ENCODE measurements around the gene RAB23. TPM values are rescaled to one million over a fixed set of nuclear protein-coding genes. Genes with fewer than 3 reads are reported as not detected.

RAB23 gene
- total RNA-seq, 6 donors from 2014 or later, result 6.3 to 19.7 (median 9.1) TPM

DNA sequence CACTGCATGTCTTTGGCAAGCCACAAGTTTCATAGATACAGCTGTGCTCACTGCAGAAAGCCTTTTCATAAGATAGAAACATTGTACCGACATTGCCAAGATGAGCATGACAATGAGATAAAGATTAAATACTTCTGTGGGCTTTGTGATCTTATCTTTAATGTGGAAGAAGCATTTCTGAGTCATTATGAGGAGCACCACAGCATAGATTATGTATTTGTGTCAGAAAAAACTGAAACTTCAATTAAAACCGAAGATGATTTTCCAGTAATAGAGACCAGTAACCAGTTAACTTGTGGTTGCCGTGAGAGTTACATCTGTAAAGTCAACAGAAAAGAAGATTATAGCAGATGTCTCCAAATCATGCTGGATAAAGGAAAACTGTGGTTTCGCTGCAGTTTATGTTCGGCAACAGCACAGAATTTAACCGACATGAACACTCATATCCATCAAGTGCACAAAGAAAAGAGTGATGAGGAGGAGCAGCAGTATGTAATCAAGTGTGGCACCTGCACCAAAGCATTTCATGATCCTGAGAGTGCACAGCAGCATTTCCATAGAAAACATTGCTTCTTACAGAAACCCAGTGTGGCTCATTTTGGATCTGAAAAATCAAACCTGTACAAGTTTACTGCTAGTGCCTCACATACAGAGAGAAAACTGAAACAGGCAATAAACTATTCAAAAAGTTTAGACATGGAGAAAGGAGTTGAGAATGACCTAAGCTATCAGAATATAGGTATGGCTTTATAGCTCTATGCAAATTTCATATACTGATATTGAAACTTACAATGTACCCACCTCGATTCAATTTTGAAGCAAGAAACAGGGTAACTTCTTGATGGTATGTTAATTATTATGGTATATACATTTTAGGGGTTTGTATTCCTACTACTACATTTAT, 73.9 kb downstream of the RAB23 start:
- Histone ChIP-seq H3K9me3 (no peaks in the 10 kb centered on the region), H3K36me3 (peaks cover 7 to 63% (median 29%) of the 10 kb centered on the region in 4 donors), H3K4me3 (no peak overlapping the region), H3K27me3 (no peaks in the 10 kb centered on the region), H3K27ac (no peak overlapping the region), H3K4me1 (no peaks in the 10 kb centered on the region)
- DNase-seq (no peak), ATAC-seq (ENCODE audit: low FRiP score in 2 of 2) (no peak)
- 85 to 91% methylated on average over 7 of the region's 7 CpGs for WGBS, 2 donors
- TF ChIP-seq EP300 (IDR thresholded peaks at IDR 0.05), result no peak
- TF ChIP-seq POLR2A (IDR thresholded peaks at IDR 0.05), result no peak
- no peak for TF ChIP-seq POLR2AphosphoS5 (IDR thresholded peaks at IDR 0.05)
- TF ChIP-seq, protein P1, sequence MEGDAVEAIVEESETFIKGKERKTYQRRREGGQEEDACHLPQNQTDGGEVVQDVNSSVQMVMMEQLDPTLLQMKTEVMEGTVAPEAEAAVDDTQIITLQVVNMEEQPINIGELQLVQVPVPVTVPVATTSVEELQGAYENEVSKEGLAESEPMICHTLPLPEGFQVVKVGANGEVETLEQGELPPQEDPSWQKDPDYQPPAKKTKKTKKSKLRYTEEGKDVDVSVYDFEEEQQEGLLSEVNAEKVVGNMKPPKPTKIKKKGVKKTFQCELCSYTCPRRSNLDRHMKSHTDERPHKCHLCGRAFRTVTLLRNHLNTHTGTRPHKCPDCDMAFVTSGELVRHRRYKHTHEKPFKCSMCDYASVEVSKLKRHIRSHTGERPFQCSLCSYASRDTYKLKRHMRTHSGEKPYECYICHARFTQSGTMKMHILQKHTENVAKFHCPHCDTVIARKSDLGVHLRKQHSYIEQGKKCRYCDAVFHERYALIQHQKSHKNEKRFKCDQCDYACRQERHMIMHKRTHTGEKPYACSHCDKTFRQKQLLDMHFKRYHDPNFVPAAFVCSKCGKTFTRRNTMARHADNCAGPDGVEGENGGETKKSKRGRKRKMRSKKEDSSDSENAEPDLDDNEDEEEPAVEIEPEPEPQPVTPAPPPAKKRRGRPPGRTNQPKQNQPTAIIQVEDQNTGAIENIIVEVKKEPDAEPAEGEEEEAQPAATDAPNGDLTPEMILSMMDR (IDR thresholded peaks at IDR 0.05), result no peak

DNA sequence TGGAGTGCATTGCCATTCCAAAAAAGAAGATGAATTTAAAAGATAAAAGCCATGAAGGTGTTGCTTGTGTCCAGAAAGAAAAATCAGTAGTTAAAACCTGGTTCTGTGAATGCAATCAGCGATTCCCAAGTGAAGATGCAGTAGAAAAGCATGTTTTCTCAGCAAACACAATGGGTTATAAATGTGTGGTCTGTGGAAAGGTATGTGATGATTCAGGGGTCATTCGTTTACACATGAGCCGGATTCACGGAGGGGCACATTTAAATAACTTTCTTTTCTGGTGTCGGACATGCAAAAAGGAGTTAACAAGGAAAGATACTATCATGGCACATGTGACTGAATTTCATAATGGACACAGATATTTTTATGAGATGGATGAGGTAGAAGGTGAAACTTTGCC, 74.7 kb downstream of the RAB23 start:
- WGBS, 2 donors, result 95 to 96% methylated on average over 5 of the region's 5 CpGs
- no peaks in the 10 kb centered on the region for H3K9me3 ChIP-seq
- no peaks in the 10 kb centered on the region for H3K4me1 ChIP-seq
- H3K4me3 ChIP-seq, result no peak overlapping the region
- DNase-seq (no peak), ATAC-seq (ENCODE audit: low FRiP score in 2 of 2) (no peak)
- H3K27ac ChIP-seq, result no peak overlapping the region
- peaks cover 6 to 60% (median 26%) of the 10 kb centered on the region in 4 donors for H3K36me3 ChIP-seq
- TF ChIP-seq, protein P1 (IDR thresholded peaks at IDR 0.05), result no peak
- TF ChIP-seq EP300 (IDR thresholded peaks at IDR 0.05) (no peak), POLR2A (IDR thresholded peaks at IDR 0.05) (no peak), POLR2AphosphoS5 (IDR thresholded peaks at IDR 0.05) (no peak)
- no peaks in the 10 kb centered on the region for H3K27me3 ChIP-seq

GRCh38 chr6:57143690-57144089, 78.4 kb downstream of the RAB23 start:
- Histone ChIP-seq H3K36me3 (peaks cover 0 to 55% (median 24%) of the 10 kb centered on the region in 4 donors), H3K9me3 (no peaks in the 10 kb centered on the region), H3K4me1 (no peaks in the 10 kb centered on the region), H3K4me3 (no peak overlapping the region), H3K27me3 (no peaks in the 10 kb centered on the region), H3K27ac (no peak overlapping the region)
- WGBS, 2 donors, result 92 to 96% methylated on average over 1 of the region's 1 CpG
- DNase-seq, result no peak
- no peak for ATAC-seq (ENCODE audit: low FRiP score in 2 of 2)
- TF ChIP-seq EP300 (IDR thresholded peaks at IDR 0.05), result no peak
- TF ChIP-seq, protein P1 (IDR thresholded peaks at IDR 0.05), result no peak

GRCh38 chr6:57142178-57142525, 80.0 kb downstream of the RAB23 start:
- peaks cover 0 to 40% (median 16%) of the 10 kb centered on the region in 4 donors for H3K36me3 ChIP-seq
- DNase-seq, result no peak
- 81 to 84% methylated on average over 1 of the region's 1 CpG for whole genome bisulfite sequencing, 2 donors

More at GRCh38 chr6:57142178-57142525, 80.0 kb downstream of the RAB23 start:
- H3K27ac ChIP-seq, result no peak overlapping the region
- no peak overlapping the region for H3K4me3 ChIP-seq
- TF ChIP-seq, protein P1 (IDR thresholded peaks at IDR 0.05), result no peak
- no peak for TF ChIP-seq EP300 (IDR thresholded peaks at IDR 0.05)
- TF ChIP-seq POLR2A (IDR thresholded peaks at IDR 0.05), result no peak
- no peak for TF ChIP-seq POLR2AphosphoS5 (IDR thresholded peaks at IDR 0.05)
- H3K27me3 ChIP-seq, result no peaks in the 10 kb centered on the region
- H3K9me3 ChIP-seq, result no peaks in the 10 kb centered on the region
- ATAC-seq (ENCODE audit: low FRiP score in 2 of 2), result no peak
- H3K4me1 ChIP-seq, result no peaks in the 10 kb centered on the region

Measured in upper lobe of left lung (tissue), 6 donors.